Measurements from ENCODE around the gene KIAA1549. TPM values are rescaled to one million over a fixed set of nuclear protein-coding genes. Genes with fewer than 3 reads are reported as not detected.

Gene KIAA1549
- total RNA-seq, 1 experiment from 2014 or later, result 26.6 TPM

GRCh38 chr7:138865843-138866242 is 115.3 kb downstream of the KIAA1549 start:
- Histone ChIP-seq H3K27ac (no peak overlapping the region), H3K27me3 (ENCODE audit: insufficient read depth, low read depth) (no peaks in the 10 kb centered on the region), H4K20me1 (ENCODE audit: insufficient read depth) (no peaks in the 10 kb centered on the region), H3F3A (ENCODE audit: insufficient read depth, low read depth) (peaks cover 24% of the 10 kb centered on the region), H3K4me1 (replicated peaks; ENCODE audit: insufficient read depth) (peaks cover 28% of the 10 kb centered on the region), H3K36me3 (ENCODE audit: low read depth) (peaks cover 2% of the 10 kb centered on the region; the same call in 1 of the 2 replicates), H3K79me2 (ENCODE audit: low read depth) (no peaks in the 10 kb centered on the region), H3K9me2 (ENCODE audit: insufficient read depth) (no peaks in the 10 kb centered on the region), H2AFZ (no peak overlapping the region), H3K4me3 (no peak overlapping the region), H3K9me3 (ENCODE audit: insufficient read depth, low read depth) (no peaks in the 10 kb centered on the region), H3K4me2 (no peak overlapping the region; the same call in 1 of the 2 replicates)
- BruUV-seq (replicated peaks), result no TSS peak
- ChIA-PET POLR2A (ENCODE audit: unreplicated experiment) (no interaction called here), CTCF (no interaction called here)
- DNase-seq, result peak in 1 of 2 experiments; percentile 51
- no peak for TF ChIP-seq EZH2 (IDR thresholded peaks at IDR 0.05; ENCODE audit: low read depth)
- TF ChIP-seq, protein P1, sequence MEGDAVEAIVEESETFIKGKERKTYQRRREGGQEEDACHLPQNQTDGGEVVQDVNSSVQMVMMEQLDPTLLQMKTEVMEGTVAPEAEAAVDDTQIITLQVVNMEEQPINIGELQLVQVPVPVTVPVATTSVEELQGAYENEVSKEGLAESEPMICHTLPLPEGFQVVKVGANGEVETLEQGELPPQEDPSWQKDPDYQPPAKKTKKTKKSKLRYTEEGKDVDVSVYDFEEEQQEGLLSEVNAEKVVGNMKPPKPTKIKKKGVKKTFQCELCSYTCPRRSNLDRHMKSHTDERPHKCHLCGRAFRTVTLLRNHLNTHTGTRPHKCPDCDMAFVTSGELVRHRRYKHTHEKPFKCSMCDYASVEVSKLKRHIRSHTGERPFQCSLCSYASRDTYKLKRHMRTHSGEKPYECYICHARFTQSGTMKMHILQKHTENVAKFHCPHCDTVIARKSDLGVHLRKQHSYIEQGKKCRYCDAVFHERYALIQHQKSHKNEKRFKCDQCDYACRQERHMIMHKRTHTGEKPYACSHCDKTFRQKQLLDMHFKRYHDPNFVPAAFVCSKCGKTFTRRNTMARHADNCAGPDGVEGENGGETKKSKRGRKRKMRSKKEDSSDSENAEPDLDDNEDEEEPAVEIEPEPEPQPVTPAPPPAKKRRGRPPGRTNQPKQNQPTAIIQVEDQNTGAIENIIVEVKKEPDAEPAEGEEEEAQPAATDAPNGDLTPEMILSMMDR (conservative IDR thresholded peaks at IDR 0.05), result peak; percentile 80
- intact Hi-C loops (cut with micrococcal nuclease; ENCODE audit: unreplicated experiment), result loop anchor here (1.0 to 10.0 kb wide), 6 partner anchors 127 to 963 kb away; partner anchors contain the start of gene TRIM24

- peak overlapping the region; percentile 44 for H3K4me2 ChIP-seq
- POLR2A ChIA-PET (ENCODE audit: unreplicated experiment), result no interaction called here
Measured at GRCh38 chr7:138864667-138865066, 116.5 kb downstream of the KIAA1549 start.

DNA sequence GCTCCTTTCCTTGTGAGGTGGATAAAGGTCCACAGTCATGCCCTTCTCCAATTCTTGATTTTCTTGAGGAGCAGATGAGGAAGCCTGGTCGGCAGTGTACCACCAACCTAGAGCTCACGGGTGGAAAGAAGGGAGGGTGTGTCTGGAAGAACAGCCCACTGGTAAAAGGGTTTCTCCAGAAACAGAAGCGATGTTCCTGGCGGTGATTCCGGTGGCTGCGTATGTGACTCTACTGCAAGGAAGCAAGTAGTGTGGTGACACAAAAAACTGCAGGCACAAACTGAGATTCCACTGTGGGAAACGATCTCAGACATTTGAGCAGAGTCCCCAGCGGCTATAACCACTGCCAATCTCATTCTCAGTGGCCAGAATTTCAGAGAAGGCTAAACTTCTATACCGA is 117.3 kb downstream of the KIAA1549 start:
- peaks cover 5% of the 10 kb centered on the region; the same call in 1 of the 2 replicates for H3K36me3 ChIP-seq (ENCODE audit: low read depth)
- H4K20me1 ChIP-seq (ENCODE audit: insufficient read depth), result no peaks in the 10 kb centered on the region
- no peaks in the 10 kb centered on the region for H3K9me2 ChIP-seq (ENCODE audit: insufficient read depth)
- no peak for DNase-seq
- intact Hi-C loops (cut with micrococcal nuclease; ENCODE audit: unreplicated experiment), result loop anchor here (1.0 to 10.0 kb wide), 7 partner anchors 16 to 855 kb away; partner anchors contain the start of gene TRIM24
- H3K4me1 ChIP-seq (replicated peaks; ENCODE audit: insufficient read depth), result peaks cover 28% of the 10 kb centered on the region
- peak overlapping the region; percentile 44 for H3K4me2 ChIP-seq
- TF ChIP-seq EZH2 (IDR thresholded peaks at IDR 0.05; ENCODE audit: low read depth), result no peak
- TF ChIP-seq, protein P1 (conservative IDR thresholded peaks at IDR 0.05), result no peak
- H3K79me2 ChIP-seq (ENCODE audit: low read depth), result no peaks in the 10 kb centered on the region
- ChIA-PET CTCF (no interaction called here), POLR2A (ENCODE audit: unreplicated experiment) (no interaction called here)
- H3F3A ChIP-seq (ENCODE audit: insufficient read depth, low read depth), result peaks cover 24% of the 10 kb centered on the region
- H3K9me3 ChIP-seq (ENCODE audit: insufficient read depth, low read depth), result no peaks in the 10 kb centered on the region
- H3K27ac ChIP-seq, result peak overlapping the region; percentile 68
- H3K4me3 ChIP-seq, result no peak overlapping the region
- H3K27me3 ChIP-seq (ENCODE audit: insufficient read depth, low read depth), result no peaks in the 10 kb centered on the region
- no peak overlapping the region for H2AFZ ChIP-seq
- BruUV-seq (replicated peaks), result no TSS peak

More at GRCh38 chr7:138864667-138865066, 116.5 kb downstream of the KIAA1549 start:
- Histone ChIP-seq H3K79me2 (ENCODE audit: low read depth) (no peaks in the 10 kb centered on the region), H3K4me3 (no peak overlapping the region), H4K20me1 (ENCODE audit: insufficient read depth) (no peaks in the 10 kb centered on the region), H3K27me3 (ENCODE audit: insufficient read depth, low read depth) (no peaks in the 10 kb centered on the region), H3K36me3 (ENCODE audit: low read depth) (peaks cover 5% of the 10 kb centered on the region; the same call in 1 of the 2 replicates), H3K4me1 (replicated peaks; ENCODE audit: insufficient read depth) (peaks cover 28% of the 10 kb centered on the region), H3F3A (ENCODE audit: insufficient read depth, low read depth) (peaks cover 24% of the 10 kb centered on the region), H3K9me3 (ENCODE audit: insufficient read depth, low read depth) (no peaks in the 10 kb centered on the region), H2AFZ (no peak overlapping the region), H3K9me2 (ENCODE audit: insufficient read depth) (no peaks in the 10 kb centered on the region), H3K27ac (peak overlapping the region; percentile 68)
- intact Hi-C loops (cut with micrococcal nuclease; ENCODE audit: unreplicated experiment), result loop anchor here (1.0 to 10.0 kb wide), 7 partner anchors 16 to 856 kb away; partner anchors contain the start of gene TRIM24
- CTCF ChIA-PET, result no interaction called here
- TF ChIP-seq, protein P1 (conservative IDR thresholded peaks at IDR 0.05), result no peak
- TF ChIP-seq EZH2 (IDR thresholded peaks at IDR 0.05; ENCODE audit: low read depth), result no peak
- DNase-seq, result peak; percentile 61 to 95
- BruUV-seq (replicated peaks), result no TSS peak
